ENCODE data around the gene ENTREP1. TPM values are rescaled to one million over a fixed set of nuclear protein-coding genes. Genes with fewer than 3 reads are reported as not detected.
A peak's percentile ranks its signal among the peaks of the same experiment; 100 is the strongest.
"Not testable (repeated sequence)": the region's sequence is repeated elsewhere in the genome, so short reads cannot be mapped to it uniquely, and the experiment has no call there.

ENTREP1 gene
- total RNA-seq, 1 donor from 2014 or later = 14.6 TPM

DNA sequence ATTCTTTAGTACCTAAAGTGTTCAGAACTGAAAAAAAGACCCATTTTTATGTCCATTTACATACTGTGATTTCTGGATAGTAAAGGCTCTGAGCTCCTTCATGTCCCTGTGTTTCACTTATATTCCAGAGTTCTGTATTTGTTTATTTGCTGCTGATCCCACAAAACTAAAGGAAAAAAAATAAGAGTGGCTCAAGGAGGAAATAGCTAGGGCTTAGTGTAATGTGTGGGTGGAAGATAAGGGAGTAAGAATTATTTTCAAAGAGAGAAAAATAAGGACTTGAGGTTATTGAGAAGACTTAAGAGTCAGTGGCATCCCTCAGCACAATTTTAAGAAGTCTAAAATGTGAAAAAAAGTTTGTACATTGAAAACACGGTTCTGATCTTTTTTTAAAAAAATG is 46.0 kb downstream of the ENTREP1 start:
- no peak for DNase-seq (ENCODE audit: low spot score)

DNA sequence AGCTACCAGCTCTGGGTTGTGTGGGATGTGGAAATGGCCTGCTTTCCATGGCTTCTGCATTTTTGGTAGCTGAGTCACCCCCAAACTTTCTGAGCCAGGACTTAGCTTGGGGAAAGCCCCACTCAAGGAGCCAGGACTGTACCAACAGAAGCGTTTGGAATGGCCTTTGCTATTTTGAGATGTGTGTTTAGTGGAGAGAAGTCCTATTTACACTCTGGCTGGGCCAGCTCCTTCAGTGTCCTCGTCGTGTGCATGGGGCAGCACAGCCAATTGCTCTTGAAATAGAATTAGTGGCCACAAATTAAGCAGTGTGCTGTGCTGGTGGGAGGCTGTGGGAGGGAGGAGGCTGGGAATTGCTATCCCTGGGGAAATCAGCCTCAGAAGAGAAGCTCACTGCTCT is 51.6 kb downstream of the ENTREP1 start:
- no peak for DNase-seq (ENCODE audit: low spot score)

DNA sequence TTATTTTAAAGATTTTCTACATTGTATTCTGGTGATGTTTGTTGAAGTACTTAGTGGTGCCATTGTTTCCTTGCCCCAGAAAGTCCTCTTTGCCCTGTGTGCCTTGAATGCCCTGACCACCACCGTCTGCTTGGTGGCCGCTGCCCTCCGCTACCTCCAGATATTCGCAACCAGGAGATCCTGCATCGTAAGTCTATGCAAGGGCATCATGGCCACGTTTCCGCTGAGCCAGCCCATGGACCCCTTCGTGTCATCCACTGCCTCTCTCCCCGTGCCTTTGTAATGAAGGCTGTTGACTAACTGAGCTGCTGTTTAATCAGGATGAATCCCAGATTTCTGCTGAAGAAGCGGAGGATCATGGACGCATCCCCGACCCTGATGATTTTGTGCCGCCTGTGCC is 52.3 kb downstream of the ENTREP1 start:
- DNase-seq (ENCODE audit: low spot score) = no peak

DNA sequence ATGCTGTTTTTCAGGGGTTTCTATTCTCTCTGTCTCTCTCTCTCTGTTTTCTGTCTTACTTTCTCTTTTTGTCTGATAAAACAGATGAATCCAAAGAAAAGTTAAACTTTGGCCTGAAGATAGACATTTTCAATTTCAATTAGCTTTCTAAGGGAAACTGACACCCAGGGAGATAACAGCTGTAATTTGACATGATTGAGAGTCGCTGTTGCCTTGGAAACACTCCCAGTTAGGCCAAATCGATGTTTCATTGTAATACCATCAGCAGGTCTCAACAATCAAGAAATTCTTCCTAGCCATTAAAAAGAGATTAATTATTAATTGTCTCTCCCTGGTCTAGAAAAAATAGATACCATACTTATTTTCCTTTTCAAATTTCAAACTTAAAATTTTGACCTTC is 53.0 kb downstream of the ENTREP1 start:
- no peak for DNase-seq (ENCODE audit: low spot score)

DNA sequence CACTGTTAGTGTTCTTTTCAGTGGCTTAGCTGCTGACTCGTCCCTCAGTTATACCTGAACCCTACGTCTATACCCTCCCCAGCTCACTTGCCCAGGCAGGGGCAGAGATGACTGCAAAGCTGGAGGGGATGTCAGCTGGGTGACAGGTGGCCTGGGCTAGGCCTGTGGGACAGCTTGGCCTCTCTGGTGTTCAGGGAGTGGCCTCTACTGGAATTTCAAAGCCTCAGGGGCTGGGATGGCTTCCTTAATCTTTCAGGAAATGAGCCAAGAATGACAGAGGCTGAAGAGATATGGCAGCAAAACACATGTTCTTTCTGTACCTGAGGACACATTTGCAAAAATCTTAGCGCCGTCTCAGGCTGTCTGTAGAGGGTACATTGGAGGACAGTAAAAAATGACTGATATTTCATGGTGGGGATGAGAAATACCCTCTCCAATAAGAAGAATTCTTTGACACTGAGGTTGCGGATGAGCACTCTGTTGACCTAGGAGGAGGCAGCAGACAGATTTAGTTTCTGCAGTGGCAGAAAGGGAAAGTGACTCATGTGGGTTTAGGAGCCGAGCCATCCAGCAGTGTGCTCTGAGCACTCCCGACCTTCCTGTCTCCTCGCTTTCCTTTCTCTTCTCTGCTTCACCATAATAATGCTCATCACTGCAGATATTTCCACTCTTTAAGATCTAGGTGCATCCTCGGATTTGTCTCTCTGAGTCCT is 54.4 kb downstream of the ENTREP1 start:
- DNase-seq (ENCODE audit: low spot score) = no peak

DNA sequence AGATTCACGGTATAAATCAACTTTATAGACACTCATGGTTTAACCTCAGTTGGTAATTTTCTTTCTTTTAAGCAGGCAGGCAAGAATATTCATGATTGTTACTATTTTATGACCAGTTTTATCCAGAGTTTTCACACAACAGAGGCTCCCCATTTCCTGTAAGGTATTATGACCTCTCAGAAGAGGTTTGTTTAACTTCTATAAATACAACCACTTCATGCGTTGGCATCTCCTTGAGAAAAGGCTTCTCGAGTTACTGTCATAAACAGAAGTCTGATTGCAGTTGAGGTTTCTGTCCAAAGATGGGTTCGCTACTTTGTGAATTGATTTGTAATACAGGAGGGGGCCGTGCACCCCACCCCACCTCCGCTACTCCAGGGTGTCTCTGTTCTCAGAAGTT is 55.3 kb downstream of the ENTREP1 start:
- DNase-seq (ENCODE audit: low spot score) = no peak

DNA sequence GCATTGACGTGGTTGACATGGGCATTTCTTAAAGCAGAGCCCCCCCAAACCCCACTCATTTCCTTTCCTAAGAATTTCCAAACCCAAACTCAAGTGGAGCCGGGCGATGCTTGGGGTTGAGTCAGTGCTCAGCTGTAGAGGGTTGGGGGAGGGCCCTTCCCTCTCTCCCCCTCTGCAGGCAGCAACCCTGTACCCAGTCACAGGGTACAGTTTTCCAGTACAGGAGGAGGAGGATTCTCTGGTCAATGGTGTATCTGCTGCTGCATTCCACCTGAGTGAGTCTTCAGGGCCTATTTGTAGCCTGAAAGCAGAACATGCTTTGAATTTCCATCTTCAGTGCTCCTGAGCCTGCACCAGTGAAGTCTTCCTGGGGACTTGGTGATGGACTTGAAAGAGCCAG is 55.8 kb downstream of the ENTREP1 start:
- DNase-seq (ENCODE audit: low spot score) = no peak

DNA sequence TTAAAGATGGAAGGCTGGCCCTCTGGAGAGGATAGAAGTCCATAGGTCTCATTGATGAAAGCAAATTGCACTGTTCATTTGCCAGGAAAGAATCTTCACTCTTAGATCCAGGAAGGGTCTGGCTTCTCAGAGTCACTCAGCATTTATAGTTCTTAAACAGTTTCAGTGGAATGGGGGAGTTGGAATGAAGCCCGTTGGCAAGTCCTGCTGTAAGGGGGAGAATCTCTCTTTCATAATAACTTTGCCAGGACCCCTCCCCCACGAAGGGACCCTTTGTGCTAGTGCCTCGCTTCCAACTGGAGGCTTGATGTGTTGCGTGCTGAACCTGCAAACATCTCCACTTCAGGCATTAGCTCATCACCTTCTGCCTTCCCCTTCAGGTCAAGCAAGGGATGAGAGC is 57.1 kb downstream of the ENTREP1 start:
- DNase-seq (ENCODE audit: low spot score) = no peak

DNA sequence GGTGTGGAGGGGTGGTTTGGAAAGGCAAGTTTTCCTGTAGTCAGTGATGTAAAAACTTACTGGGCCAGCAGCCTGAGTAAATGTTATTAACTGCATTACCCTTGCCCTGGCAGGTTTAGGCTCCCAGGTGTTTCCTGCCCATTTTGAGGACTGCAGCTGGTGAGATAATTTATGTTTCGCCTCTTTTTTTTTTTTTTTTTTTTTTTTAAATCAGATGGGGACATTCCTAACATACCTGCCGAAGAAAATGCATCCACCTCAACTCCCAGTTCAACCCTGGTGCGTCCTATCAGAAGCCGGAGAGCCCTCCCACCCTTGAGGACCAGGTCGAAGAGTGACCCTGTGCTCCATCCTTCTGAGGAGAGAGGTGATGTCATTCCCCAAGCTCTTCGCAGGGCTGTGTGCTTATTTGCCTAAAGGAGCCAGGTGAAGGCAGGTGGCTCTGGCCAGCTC is 60.6 kb downstream of the ENTREP1 start:
- DNase-seq (ENCODE audit: low spot score) = no peak

DNA sequence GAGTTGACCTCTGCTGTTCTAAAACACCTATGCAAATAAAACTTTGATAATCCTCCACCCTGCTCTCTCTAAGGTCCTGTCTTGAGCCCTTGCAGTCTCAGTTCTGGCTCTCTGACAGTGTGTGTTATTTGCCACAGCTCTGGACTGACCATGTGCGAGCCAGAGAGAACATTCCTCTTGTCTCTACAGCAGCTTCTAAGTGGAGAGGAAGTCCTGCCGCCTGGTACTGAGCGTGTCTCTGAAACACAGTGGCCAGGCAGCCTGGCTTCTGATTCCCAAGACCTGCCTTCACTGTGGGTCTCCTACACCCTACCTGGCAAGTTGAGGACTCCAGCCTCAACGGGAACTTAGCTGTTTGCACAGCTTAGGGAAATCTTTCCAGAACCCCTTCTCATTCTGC is 61.6 kb downstream of the ENTREP1 start:
- no peak for DNase-seq (ENCODE audit: low spot score)

DNA sequence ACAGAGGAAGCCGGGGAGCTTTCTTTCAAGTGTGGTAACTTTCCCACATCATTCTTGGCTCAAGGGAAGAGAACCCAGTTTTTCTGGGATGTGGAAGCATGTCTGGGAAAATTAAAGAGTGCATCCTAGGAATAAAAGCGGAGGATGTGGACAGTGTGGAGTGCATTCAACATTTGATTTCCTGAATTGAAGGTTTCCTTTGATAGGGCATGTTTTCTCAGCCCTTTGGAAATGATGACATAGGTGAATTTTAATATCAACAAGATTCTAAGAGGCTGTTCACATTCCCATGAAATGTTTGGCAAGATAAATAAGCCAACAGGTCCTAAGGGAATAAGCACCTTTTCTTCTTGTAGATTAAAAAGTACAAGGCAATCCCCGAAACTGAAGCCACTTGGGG is 63.6 kb downstream of the ENTREP1 start:
- DNase-seq (ENCODE audit: low spot score) = no peak

DNA sequence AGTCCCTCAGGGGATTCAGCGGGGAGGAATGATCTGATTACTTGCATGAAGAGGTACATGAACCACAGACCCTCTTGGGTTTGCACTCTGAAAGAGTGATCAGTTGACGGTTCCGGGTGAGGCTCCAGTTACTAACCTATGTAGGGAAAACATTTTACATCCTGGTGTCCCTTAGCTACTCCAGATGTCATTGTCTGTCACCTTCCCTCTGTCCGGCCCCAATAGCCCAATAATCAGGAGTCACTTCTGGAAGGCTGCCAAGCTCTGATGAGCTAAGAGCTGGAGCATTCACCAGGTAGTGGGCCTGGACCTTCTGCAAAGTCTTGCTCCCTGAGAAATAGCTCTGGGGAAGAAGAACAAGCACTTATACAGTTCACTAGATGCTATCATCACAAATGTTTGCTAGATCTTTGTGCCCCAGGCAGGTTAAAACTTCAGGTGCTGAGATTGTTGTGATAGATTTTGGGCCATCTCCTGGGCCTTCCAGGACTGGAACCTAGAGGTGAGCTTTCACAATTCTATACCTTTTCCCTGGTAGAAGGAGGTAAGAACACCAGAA is 64.5 kb downstream of the ENTREP1 start:
- DNase-seq (ENCODE audit: low spot score) = no peak

DNA sequence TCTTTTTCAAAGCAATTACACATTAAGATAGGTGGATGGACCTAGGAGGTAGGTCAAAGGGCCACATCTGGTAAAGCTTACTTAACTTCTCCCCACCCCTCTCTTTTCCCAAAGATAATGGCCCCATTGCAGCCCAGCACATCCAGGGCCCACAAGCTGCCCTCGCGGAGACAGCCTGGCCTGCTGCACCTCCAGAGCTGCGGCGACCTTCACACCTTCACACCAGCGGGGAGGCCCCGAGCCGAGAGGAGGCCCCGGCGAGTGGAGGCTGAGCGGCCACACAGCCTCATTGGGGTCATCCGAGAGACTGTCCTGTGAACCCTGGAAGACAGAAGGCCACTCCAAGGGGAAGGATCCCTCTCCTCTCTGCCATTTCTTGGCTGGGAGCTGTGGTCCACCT is 66.5 kb downstream of the ENTREP1 start:
- no peak for DNase-seq (ENCODE audit: low spot score)

DNA sequence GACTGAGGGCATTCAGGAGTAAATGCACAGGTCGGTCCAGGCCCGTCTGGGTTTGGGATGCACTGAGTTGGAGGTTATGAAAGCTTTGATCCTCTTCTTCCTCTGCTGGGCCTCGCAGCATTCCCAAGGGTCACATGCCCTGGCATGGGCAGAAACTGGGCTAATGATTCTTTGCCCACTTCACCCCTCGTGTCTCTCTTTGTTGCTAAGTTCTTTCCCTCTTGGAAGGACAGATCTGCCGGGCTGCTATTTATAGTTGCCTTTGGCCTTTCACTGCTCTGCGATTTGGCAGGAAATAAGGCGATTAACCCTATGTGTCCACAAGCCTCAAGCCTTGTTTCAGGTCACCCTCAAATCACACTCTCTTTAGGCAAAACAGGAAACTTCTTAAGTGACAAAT is 66.9 kb downstream of the ENTREP1 start:
- no peak for DNase-seq (ENCODE audit: low spot score)

DNA sequence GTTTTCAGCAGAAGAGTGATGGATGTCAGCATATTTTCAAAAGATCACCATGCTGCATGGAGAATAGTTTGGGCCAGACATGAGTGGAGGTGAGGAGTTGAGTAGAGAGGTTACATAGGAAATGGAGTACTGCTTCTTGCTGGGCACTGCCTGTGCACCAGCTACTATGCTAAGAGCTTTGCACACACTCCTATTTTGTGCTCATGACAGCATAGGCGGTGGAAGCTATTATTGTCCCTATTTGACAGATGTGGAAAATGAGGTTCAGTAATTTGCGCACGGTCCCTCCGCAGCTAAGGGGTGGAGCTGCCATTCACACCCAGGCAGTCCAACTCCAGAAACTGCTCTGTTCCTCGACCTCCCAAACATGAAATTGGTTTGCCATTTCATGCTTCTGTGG is 67.8 kb downstream of the ENTREP1 start:
- DNase-seq (ENCODE audit: low spot score) = no peak

DNA sequence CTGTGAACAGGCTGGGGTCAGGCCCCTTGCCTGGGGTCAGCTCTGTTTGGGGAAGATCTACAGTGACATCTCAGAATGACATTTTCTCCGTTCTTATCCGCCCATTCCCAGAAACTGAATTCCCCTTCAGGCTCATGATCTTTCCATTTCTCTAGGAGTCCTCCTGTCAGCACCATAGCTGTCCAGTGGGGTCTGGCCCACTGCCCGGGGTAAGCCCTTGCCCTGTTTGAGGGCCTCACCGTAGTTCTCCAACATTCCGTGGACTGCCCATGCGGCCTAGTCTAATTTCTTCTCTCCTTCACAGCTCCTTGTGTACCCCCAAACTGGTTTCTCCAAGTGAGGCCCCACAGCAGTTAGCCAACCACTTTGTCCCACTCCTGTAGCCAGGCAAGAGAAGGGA is 68.4 kb downstream of the ENTREP1 start:
- DNase-seq (ENCODE audit: low spot score) = no peak

DNA sequence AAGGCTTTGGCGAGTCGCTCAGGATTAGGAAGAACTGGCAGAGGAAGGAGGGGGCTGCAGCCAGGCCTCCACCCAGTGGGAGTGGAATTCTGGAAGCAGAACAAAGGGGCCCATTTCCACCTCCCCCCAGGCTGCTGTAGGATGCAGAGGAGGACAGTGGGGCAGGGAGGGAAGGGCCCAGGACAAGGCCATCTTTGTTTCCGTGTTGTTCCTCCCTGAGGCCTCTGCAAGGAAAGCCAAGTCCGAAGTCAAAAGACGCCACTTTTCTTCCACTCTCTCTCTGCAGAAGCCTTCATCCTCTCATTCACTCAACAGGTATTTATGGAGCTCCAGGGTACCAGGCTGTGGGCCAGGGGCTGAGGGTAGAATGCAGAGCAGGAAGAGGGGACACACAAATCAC is 70.7 kb downstream of the ENTREP1 start:
- no peak for DNase-seq (ENCODE audit: low spot score)

DNA sequence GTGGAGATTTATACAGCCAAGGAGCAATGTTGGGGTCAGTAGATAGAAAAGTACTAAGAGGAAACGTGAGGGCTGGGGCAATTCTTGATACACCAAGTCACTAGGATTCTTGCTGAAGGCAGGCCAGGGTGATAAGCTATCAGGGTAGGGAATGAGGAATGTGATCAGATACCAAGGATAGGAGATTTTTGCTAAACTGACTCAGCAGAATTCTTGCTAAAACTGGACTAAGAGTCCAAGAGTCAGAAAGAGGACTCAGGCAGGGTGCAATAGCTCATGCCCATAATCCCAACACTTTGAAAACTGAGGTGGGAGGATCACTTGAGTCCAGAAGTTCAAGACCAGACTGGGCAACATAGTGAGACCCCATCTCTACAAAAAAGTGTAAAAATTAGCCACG is 71.7 kb downstream of the ENTREP1 start:
- DNase-seq (ENCODE audit: low spot score) = no peak

DNA sequence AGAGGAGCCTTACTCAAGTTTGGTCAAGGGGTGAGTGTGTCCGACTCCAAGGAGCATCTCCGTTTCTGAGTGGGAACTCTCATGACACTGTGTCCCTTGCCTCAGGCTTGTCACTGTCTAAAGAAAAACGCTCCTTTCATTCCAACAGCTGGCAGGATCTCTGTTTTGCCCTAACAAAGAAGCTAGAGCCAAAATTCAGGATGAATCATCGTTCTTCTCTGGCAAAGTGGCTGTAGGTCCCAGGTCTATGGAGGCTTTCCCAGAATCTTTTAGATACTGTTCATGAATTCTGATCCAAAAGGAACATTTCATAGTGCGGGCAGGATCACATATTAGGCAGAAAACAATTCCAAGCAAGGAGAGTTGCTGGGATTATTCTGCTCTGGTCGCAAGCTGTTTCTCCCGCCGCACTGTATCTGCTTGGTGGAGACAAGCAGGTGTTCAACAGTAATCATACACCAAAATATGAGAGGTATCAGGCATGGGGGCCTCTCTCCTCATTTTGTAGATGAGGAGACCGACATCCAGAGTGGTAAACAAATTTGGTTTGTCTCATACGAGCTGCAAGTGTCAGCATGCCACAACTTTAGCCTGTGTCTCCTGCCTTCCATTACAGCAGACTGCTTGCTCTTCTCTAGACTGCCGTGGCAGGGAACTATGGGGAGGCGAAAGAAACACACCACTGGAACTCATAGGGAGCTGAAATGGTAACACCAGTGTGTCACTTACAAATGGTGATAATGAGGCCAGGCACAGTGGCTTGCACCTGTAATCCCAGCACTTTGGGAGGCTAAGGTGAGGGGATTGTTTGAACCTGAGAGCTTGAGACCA is 72.6 kb downstream of the ENTREP1 start:
- DNase-seq (ENCODE audit: low spot score) = no peak

DNA sequence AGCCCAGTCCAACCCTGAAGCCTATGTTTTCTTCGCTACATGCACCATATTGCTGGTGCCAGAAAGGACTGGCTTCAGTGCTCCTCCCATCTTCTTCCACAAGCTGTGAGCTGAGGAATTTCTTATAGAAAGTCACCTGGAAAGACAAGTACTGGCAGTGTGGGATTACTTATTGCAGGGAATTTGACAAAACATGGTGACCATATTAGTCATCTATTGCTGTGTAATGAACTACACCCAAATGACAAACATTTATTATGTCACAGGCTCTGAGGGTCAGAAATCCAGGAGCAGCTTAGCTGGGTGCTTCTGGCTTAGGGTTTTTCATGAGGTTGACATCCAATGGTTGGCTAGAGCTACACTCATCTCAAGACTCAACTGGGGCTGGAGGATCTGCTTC is 75.5 kb downstream of the ENTREP1 start:
- no peak for DNase-seq (ENCODE audit: low spot score)

DNA sequence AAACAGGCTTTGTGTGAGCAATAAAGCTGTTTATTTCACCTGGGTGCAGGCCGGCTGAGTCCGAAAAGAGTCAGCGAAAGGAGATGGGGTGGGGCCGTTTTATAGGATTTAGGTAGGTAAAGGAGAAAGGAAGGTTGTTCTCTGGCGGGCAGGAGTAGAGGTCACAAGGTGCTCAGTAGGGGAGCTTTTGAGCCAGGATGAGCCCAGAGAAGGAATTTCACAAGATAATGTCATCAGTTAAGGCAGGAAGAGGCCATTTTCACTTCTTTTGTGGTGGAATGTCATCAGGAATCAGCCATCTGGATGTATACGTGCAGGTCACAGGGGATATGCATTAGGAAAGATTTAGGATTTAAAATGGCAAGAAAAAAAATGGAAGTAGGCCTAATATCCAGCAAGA is 84.9 kb downstream of the ENTREP1 start:
- not testable (repeated sequence) for DNase-seq (ENCODE audit: low spot score)

DNA sequence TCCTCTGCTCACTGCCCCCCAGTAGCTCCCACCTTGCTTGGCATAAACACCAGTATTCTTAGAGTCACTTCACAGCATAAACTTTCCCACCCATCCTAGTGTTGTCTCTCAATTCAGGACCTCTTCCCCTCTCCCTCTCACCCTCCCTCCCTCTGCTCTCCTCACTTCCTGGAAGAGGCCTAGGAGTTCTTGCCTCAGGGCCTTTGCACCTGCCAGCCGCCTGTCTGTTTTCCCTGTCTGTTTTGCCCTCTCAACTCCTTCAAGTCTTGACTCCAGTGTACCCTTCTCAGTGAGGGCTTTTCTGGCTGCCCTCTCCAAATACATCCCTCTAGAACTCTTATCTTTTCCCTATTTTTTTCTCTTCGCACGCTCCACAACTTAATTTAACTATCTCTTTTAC is 86.2 kb downstream of the ENTREP1 start:
- peak; percentile 29 for DNase-seq (ENCODE audit: low spot score)
